Measurements from ENCODE around the gene TOX2. TPM values are rescaled to one million over a fixed set of nuclear protein-coding genes. Genes with fewer than 3 reads are reported as not detected.

Gene TOX2
- polyA plus RNA-seq, 3 donors = 0.39 to 0.56 (median 0.47) TPM

DNA sequence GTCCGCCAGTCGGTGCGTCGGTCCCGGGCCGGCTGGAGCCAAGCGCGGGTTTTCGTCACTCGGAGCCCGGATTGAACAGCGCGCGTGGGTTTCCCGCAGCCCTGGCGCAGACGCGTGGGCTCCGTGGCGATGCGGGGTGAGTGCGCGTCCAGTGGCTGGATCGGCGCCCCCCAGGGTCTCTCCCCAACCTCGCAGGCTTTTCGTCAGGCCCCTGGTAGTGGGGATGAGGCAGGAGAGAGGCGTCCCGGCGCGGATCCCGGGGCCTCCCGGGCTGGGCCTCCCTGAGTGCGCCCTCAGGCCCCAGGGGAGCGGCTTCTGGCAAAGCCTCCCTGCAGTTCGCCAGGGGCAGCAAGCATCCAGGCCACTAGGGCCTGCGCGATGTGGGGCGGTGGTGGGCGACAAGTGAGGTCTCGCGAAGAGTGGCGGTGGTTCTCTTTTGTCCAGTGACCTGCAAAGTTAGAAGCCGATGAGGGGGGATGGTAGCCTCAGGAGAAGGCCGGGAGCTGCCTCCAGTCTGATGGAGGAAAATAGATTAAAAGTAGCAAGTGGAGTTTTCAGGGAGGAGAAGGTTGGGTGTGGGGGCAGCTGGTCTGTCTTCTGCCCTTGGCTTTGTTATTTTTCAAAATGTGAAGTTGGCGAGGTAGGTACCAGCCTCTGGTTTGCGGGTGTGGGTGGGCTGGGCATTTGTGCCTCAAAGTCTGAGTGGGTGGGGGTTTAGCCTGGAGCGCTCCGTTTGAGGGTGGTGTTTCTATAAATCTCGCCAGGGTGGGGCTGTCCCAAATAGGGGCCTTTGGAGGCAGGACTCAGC lies 1.6 kb downstream of the TOX2 start:
- intact Hi-C loops (cut with micrococcal nuclease) = no loop called here
- Mint-ChIP-seq H3K9me3 (peaks cover 9 to 51% (median 35%) of the 10 kb centered on the region in 7 donors), H3K4me1 (peaks cover 19% of the 10 kb centered on the region), H3K27ac (no peak overlapping the region), H3K27me3 (ENCODE audit: low read depth in 3 of 3) (peaks cover 81 to 92% (median 88%) of the 10 kb centered on the region in 3 donors), H3K4me3 (peak overlapping the region; percentile 70 to 89), H3K36me3 (peaks cover 4 to 18% of the 10 kb centered on the region in 2 donors)
- Histone ChIP-seq H3K27me3 (ENCODE audit: control insufficient read depth in 2 of 2, insufficient read depth in 2 of 2, low read length in 2 of 2) (peaks cover 53 to 93% of the 10 kb centered on the region in 2 donors), H3K9me3 (replicated peaks in 1 of 2; ENCODE audit: control insufficient read depth in 1 of 2, insufficient read depth in 1 of 2, low read length in 2 of 2) (peaks cover 3 to 35% of the 10 kb centered on the region in 2 donors), H3K4me3 (replicated peaks in 1 of 3; ENCODE audit: low read depth in 2 of 3, low read length in 3 of 3) (no peak overlapping the region), H3K36me3 (replicated peaks in 1 of 2; ENCODE audit: control insufficient read depth in 1 of 2, insufficient read depth in 2 of 2, low read length in 2 of 2) (no peaks in the 10 kb centered on the region), H3K4me2 (replicated peaks; ENCODE audit: extremely low read depth, low read length, poor library complexity, severe bottlenecking) (peak overlapping the region; percentile 49), H3K4me1 (ENCODE audit: control insufficient read depth in 1 of 2, insufficient read depth in 2 of 2, low read length in 2 of 2) (peaks cover 12 to 21% of the 10 kb centered on the region in 2 donors), H3K9ac (ENCODE audit: insufficient read depth, low read length, poor library complexity, severe bottlenecking) (no peak overlapping the region), H3K79me2 (ENCODE audit: insufficient read depth, low read length) (no peaks in the 10 kb centered on the region), H3K27ac (ENCODE audit: low read depth in 1 of 2, low read length in 2 of 2) (no peak overlapping the region), H2AFZ (ENCODE audit: insufficient read depth, low read depth, low read length, poor library complexity, severe bottlenecking) (peak overlapping the region; percentile 29), H4K20me1 (ENCODE audit: insufficient read depth, low read length) (no peaks in the 10 kb centered on the region)
- no peak for DNase-seq
- TF ChIP-seq, protein P1, sequence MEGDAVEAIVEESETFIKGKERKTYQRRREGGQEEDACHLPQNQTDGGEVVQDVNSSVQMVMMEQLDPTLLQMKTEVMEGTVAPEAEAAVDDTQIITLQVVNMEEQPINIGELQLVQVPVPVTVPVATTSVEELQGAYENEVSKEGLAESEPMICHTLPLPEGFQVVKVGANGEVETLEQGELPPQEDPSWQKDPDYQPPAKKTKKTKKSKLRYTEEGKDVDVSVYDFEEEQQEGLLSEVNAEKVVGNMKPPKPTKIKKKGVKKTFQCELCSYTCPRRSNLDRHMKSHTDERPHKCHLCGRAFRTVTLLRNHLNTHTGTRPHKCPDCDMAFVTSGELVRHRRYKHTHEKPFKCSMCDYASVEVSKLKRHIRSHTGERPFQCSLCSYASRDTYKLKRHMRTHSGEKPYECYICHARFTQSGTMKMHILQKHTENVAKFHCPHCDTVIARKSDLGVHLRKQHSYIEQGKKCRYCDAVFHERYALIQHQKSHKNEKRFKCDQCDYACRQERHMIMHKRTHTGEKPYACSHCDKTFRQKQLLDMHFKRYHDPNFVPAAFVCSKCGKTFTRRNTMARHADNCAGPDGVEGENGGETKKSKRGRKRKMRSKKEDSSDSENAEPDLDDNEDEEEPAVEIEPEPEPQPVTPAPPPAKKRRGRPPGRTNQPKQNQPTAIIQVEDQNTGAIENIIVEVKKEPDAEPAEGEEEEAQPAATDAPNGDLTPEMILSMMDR (IDR thresholded peaks at IDR 0.05) = no peak
- WGBS (ENCODE audit: insufficient coverage) = 10% methylated on average over 48 of the region's 50 CpGs

DNA sequence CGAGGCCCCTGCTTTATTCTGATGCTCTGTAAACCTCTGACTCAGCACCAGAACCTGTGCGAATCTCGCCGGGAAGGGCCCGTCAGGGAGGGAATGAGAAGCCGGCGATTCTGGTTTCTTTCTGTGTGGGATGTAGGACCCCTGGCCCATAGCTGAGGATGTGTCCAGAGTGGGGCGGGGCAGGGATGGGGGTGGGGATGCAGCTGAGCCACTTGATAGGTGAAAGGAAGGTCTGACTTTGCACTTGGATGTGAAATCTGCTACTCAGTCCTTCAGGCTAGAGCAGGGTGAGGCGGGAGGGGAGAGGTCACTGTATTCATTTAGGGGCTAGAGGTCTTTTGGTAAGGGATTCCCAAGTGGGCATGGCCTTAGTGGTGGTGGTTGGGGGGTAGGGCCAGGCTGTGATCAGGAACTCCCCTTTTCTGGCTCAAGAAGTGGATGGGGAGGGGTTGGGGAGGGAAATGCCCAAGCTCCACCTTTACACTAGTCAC lies 2.3 kb downstream of the TOX2 start:
- no peaks in the 10 kb centered on the region for H4K20me1 ChIP-seq (ENCODE audit: insufficient read depth, low read length)
- 33% methylated on average over 7 of the region's 9 CpGs for WGBS (ENCODE audit: insufficient coverage)
- TF ChIP-seq, protein P1 (IDR thresholded peaks at IDR 0.05) = no peak
- intact Hi-C loops (cut with micrococcal nuclease) = no loop called here
- no peak overlapping the region for H3K27ac ChIP-seq (ENCODE audit: low read depth in 1 of 2, low read length in 2 of 2)
- Mint-ChIP-seq H3K9me3 (peaks cover 9 to 46% (median 29%) of the 10 kb centered on the region in 7 donors), H3K36me3 (peaks cover 4 to 16% of the 10 kb centered on the region in 2 donors), H3K4me1 (peaks cover 22% of the 10 kb centered on the region), H3K4me3 (peak overlapping the region in 1 of 2 donors; percentile 89), H3K27me3 (ENCODE audit: low read depth in 3 of 3) (peaks cover 80 to 91% (median 90%) of the 10 kb centered on the region in 3 donors), H3K27ac (no peak overlapping the region)
- H3K79me2 ChIP-seq (ENCODE audit: insufficient read depth, low read length) = no peaks in the 10 kb centered on the region
- no peak overlapping the region for H2AFZ ChIP-seq (ENCODE audit: insufficient read depth, low read depth, low read length, poor library complexity, severe bottlenecking)
- H3K27me3 ChIP-seq (ENCODE audit: control insufficient read depth in 2 of 2, insufficient read depth in 2 of 2, low read length in 2 of 2) = peaks cover 49 to 93% of the 10 kb centered on the region in 2 donors
- H3K36me3 ChIP-seq (replicated peaks in 1 of 2; ENCODE audit: control insufficient read depth in 1 of 2, insufficient read depth in 2 of 2, low read length in 2 of 2) = no peaks in the 10 kb centered on the region
- H3K4me3 ChIP-seq (replicated peaks in 1 of 3; ENCODE audit: low read depth in 2 of 3, low read length in 3 of 3) = no peak overlapping the region
- no peak for DNase-seq
- no peak overlapping the region for H3K9ac ChIP-seq (ENCODE audit: insufficient read depth, low read length, poor library complexity, severe bottlenecking)
- peaks cover 12 to 21% of the 10 kb centered on the region in 2 donors for H3K4me1 ChIP-seq (ENCODE audit: control insufficient read depth in 1 of 2, insufficient read depth in 2 of 2, low read length in 2 of 2)
- no peak overlapping the region for H3K4me2 ChIP-seq (replicated peaks; ENCODE audit: extremely low read depth, low read length, poor library complexity, severe bottlenecking)
- H3K9me3 ChIP-seq (replicated peaks in 1 of 2; ENCODE audit: control insufficient read depth in 1 of 2, insufficient read depth in 1 of 2, low read length in 2 of 2) = peaks cover 3 to 28% of the 10 kb centered on the region in 2 donors
